Ovary (tissue), 9 donors: Measurements from ENCODE around the gene DBF4B. TPM values are rescaled to one million over a fixed set of nuclear protein-coding genes. Genes with fewer than 3 reads are reported as not detected.
"Not testable (repeated sequence)": the region's sequence is repeated elsewhere in the genome, so short reads cannot be mapped to it uniquely, and the experiment has no call there.

Experiments used
- DNase-seq, 5 donors: peaks; one replicate each; pipeline ENCODE4 v3.0.0-alpha.2; 2019 to 2020
- H3K27ac ChIP-seq, 2 donors: fragments of 200-600 bp; one replicate each; pipeline versions ENCODE4 v1.5.1 to v1.8.0; 2019 to 2022
- H3K27me3 ChIP-seq: fragments of 200-600 bp; one replicate; pipeline ENCODE4 v1.8.0; 2022
- H3K36me3 ChIP-seq: fragments of 200-600 bp; sonication (generic); one replicate; pipeline ENCODE4 v1.5.1; 2019
- H3K4me1 ChIP-seq: one replicate; pipeline ENCODE4 v1.8.1; 2013; ENCODE audit warnings: mild to moderate bottlenecking, moderate library complexity; ENCODE audit not compliant: insufficient read depth
- H3K4me3 ChIP-seq: fragments of 200-600 bp; sonication (generic); one replicate; pipeline ENCODE4 v1.5.1; 2017
- H3K9me3 ChIP-seq, 2 donors: fragments of 200-600 bp in 1 of 2; sonication (generic) in 1 of 2; one replicate each; pipeline versions ENCODE4 v1.5.1 to v1.8.1; 2013 to 2019; ENCODE audit warnings: mild to moderate bottlenecking in 1 of 2, moderate library complexity in 1 of 2
- CTCF ChIP-seq, 3 donors: fragments of 450-650 bp in 2 of 3; fragments of 200-600 bp in 1 of 3; IDR thresholded peaks; one replicate each; pipeline versions ENCODE4 v1.5.1 to v1.8.0; 2016 to 2022; ENCODE audit warnings: antibody characterized with exemption in 3 of 3, mild to moderate bottlenecking in 1 of 3
- EP300 ChIP-seq: sonication (generic); formaldehyde crosslinking; IDR thresholded peaks from one replicate; pipeline ENCODE4 v1.6.1; 2017; ENCODE audit warnings: antibody characterized with exemption
- POLR2A ChIP-seq: fragments of 450-650 bp; IDR thresholded peaks from one replicate; pipeline ENCODE4 v1.6.1; 2017; ENCODE audit warnings: antibody characterized with exemption, mild to moderate bottlenecking, moderate library complexity
- WGBS, 3 donors: extraction: QIAGEN DNeasy Blood & Tissue Kit in 1 of 3; methylation state at CpG; one replicate each; pipeline versions ENCODE4 v1.1.5 to v1.1.7; 2013 to 2017; 5-methylcytosine and 5-hydroxymethylcytosine counted together
- intact Hi-C, 4 donors: fragments of 100-400 bp; cut with DNase I; formaldehyde crosslinking; loops; one replicate each; pipeline versions ENCODE4 v1.11.0 to v1.15.1; 2022 to 2023
- polyA plus RNA-seq, 2 donors: library from polyadenylated mRNA; stranded (reverse); fragments of 200-250 nt in 1 of 2; fragments of 350-450 nt in 1 of 2; fragmentation: Illumina TruSeq in 1 of 2; extraction: RNeasy Lipid Tissue Mini Kit (QIAGEN cat#74804) in 1 of 2; gene quantifications; one replicate each; pipeline ENCODE4 v1.2.3, GENCODE V29; 2013 to 2014
- total RNA-seq, 7 donors: library from RNA; depleted of rRNA in 2 of 7; stranded (reverse); fragments of >200 nt in 2 of 7; fragmentation: NEBNext Ultra II Directional in 3 of 7; extraction: Animal tissue kit (Norgen Biotek cat#: 25700) in 3 of 7; gene quantifications; one replicate each; pipeline versions ENCODE4 v1.1.0 to v1.2.4, GENCODE V29; 2016 to 2023
- donor health status: DM: no; HTN: no; CAD: no; lungs with moderate emphysema.
- donor health status: DM: no; HTN: no; CAD: no.
- donor health status: Bipolar disorder and iron deficiency.
- donor health status: DM: yes; HTN: yes; CAD: no.
- donor health status: DM: no; HTN: no; CAD: no.
- donor health status: DM: yes; HTN: yes; CAD: no.

Gene DBF4B
- total and polyA plus RNA-seq, 9 donors = 3.1 to 9.7 (median 6.7) TPM

GRCh38 chr17:44666006-44666405 lies 42.5 kb upstream of the DBF4B start:
- DNase-seq = no peak
- TF ChIP-seq POLR2A (no peak), EP300 (no peak), CTCF (IDR thresholded peaks at IDR 0.05) (no peak)
- no peaks in the 10 kb centered on the region for H3K9me3 ChIP-seq
- 94 to 99% (median 95%) methylated on average over 1 of the region's 1 CpG for WGBS, 3 donors
- no peaks in the 10 kb centered on the region for H3K27me3 ChIP-seq
- H3K4me1 ChIP-seq = no peaks in the 10 kb centered on the region
- no peak overlapping the region for H3K27ac ChIP-seq
- intact Hi-C loops = no loop called here
- H3K36me3 ChIP-seq = no peaks in the 10 kb centered on the region
- no peak overlapping the region for H3K4me3 ChIP-seq

- Histone ChIP-seq H3K27ac (no peak overlapping the region), H3K27me3 (no peaks in the 10 kb centered on the region), H3K36me3 (no peaks in the 10 kb centered on the region), H3K9me3 (no peaks in the 10 kb centered on the region), H3K4me1 (no peaks in the 10 kb centered on the region), H3K4me3 (no peak overlapping the region)
- intact Hi-C loops = no loop called here
- no peak for DNase-seq
- TF ChIP-seq CTCF (IDR thresholded peaks at IDR 0.05) = no peak
- TF ChIP-seq POLR2A = no peak
- no peak for TF ChIP-seq EP300
These were observed 35.9 kb upstream of the DBF4B start for GRCh38 chr17:44672479-44673093.

- WGBS, 3 donors = 49 to 66% (median 54%) methylated on average over 2 of the region's 2 CpGs
- no peaks in the 10 kb centered on the region for H3K4me1 ChIP-seq
- no peak for DNase-seq
- no peaks in the 10 kb centered on the region for H3K9me3 ChIP-seq
- intact Hi-C loops = no loop called here
- H3K4me3 ChIP-seq = no peak overlapping the region
- no peaks in the 10 kb centered on the region for H3K36me3 ChIP-seq
- no peaks in the 10 kb centered on the region for H3K27me3 ChIP-seq
- TF ChIP-seq EP300 = no peak
- no peak for TF ChIP-seq POLR2A
- TF ChIP-seq CTCF (IDR thresholded peaks at IDR 0.05) = no peak
- H3K27ac ChIP-seq = no peak overlapping the region
These were observed 34.6 kb upstream of the DBF4B start for GRCh38 chr17:44673893-44674292.

GRCh38 chr17:44677136-44677535 lies 31.3 kb upstream of the DBF4B start:
- H3K9me3 ChIP-seq = no peaks in the 10 kb centered on the region
- H3K4me1 ChIP-seq = no peaks in the 10 kb centered on the region
- H3K27ac ChIP-seq = no peak overlapping the region
- DNase-seq = no peak
- no peaks in the 10 kb centered on the region for H3K27me3 ChIP-seq
- TF ChIP-seq POLR2A (no peak), EP300 (no peak), CTCF (IDR thresholded peaks at IDR 0.05) (no peak)
- no peak overlapping the region for H3K4me3 ChIP-seq
- no peaks in the 10 kb centered on the region for H3K36me3 ChIP-seq
- WGBS, 3 donors = 54 to 56% (median 54%) methylated on average over 2 of the region's 2 CpGs
- intact Hi-C loops = no loop called here

GRCh38 chr17:44683303-44683702 lies 25.2 kb upstream of the DBF4B start:
- H3K9me3 ChIP-seq, H3K4me1 ChIP-seq, H3K27ac ChIP-seq, H3K27me3 ChIP-seq, H3K4me3 ChIP-seq, H3K36me3 ChIP-seq, DNase-seq, intact Hi-C loops: not testable (repeated sequence)
- WGBS, 3 donors = 88 to 95% (median 93%) methylated on average over 4 of the region's 4 CpGs
